ENCODE measurements around the gene FBXO48.

Gene FBXO48

GRCh38 chr2:68431316-68431972 is 35.6 kb downstream of the FBXO48 start:
- DNase-seq (ENCODE audit: low read depth) = no peak
- no peak for TF ChIP-seq CTCF (IDR thresholded peaks at IDR 0.05; ENCODE audit: low read depth, low read length, missing control alignments)
- no peak overlapping the region for H3K4me3 ChIP-seq (ENCODE audit: low read depth, low read length)

GRCh38 chr2:68429311-68429826 is 37.7 kb downstream of the FBXO48 start:
- no peak overlapping the region for H3K4me3 ChIP-seq (ENCODE audit: low read depth, low read length)
- TF ChIP-seq CTCF (IDR thresholded peaks at IDR 0.05; ENCODE audit: low read depth, low read length, missing control alignments) = no peak
- no peak for DNase-seq (ENCODE audit: low read depth)

DNA sequence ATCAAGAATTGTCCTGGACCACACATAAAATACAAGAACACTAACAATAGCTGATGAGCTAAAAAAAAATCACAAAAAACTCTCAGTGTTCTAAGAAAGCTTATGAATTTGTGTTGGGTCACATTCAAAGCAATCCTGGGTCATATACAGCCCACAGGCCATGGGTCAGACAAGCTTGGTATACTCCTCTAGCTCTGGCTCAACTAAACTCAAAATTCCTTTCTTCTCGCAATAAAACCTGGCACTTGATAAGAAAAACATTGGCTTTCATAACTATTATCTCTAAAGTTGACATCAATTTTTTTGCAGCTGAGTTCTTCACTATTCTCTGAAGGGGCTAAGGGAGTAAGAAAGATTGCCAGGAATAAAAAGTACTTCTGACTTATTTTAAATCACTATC is 38.3 kb downstream of the FBXO48 start:
- no peak for TF ChIP-seq CTCF (IDR thresholded peaks at IDR 0.05; ENCODE audit: low read depth, low read length, missing control alignments)
- no peak for DNase-seq (ENCODE audit: low read depth)
- H3K4me3 ChIP-seq (ENCODE audit: low read depth, low read length) = no peak overlapping the region

DNA sequence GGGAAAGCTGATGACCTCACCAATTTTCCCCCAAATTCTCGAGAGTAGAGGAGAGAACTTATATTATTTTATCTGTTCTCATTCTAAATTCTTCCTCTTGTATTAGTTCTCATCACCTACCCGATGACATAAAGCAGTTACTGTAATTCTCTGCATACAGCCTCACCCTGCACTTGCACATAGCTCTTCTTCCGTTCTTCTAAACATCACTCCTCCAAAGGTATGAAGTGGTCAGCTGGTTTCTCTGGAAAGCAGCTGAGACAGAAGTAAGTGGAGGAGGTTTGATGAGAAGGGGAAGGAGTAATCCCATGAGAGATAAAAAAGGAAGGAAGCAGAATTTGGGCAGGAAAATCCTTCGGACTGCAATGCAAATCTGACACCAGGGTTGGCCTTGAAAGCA is 39.0 kb downstream of the FBXO48 start:
- H3K4me3 ChIP-seq (ENCODE audit: low read depth, low read length) = no peak overlapping the region
- no peak for TF ChIP-seq CTCF (IDR thresholded peaks at IDR 0.05; ENCODE audit: low read depth, low read length, missing control alignments)
- no peak for DNase-seq (ENCODE audit: low read depth)

GRCh38 chr2:68426848-68427579 is 40.1 kb downstream of the FBXO48 start:
- DNase-seq (ENCODE audit: low read depth) = no peak
- H3K4me3 ChIP-seq (ENCODE audit: low read depth, low read length) = no peak overlapping the region; the same call in 1 of the 2 replicates
- TF ChIP-seq CTCF (IDR thresholded peaks at IDR 0.05; ENCODE audit: low read depth, low read length, missing control alignments) = no peak

GRCh38 chr2:68426446-68426845 is 40.6 kb downstream of the FBXO48 start:
- no peak overlapping the region for H3K4me3 ChIP-seq (ENCODE audit: low read depth, low read length)
- DNase-seq (ENCODE audit: low read depth) = no peak
- no peak for TF ChIP-seq CTCF (IDR thresholded peaks at IDR 0.05; ENCODE audit: low read depth, low read length, missing control alignments)
